Fibroblast of skin of left quadriceps (primary cell): ENCODE data around the gene PALD1.

ENCODE experiments used
- DNase-seq, 2 experiments: peaks; one replicate each; pipeline ENCODE4 v3.0.0-alpha.2; 2013; ENCODE audit warnings: low read depth in 2 of 2

PALD1 gene

GRCh38 chr10:70555371-70555770 lies 76.8 kb downstream of the PALD1 start:
- DNase-seq, result no peak

GRCh38 chr10:70557086-70557845 lies 78.7 kb downstream of the PALD1 start:
- DNase-seq, result no peak

GRCh38 chr10:70557876-70558275 lies 79.3 kb downstream of the PALD1 start:
- no peak for DNase-seq

GRCh38 chr10:70558295-70558694 lies 79.7 kb downstream of the PALD1 start:
- DNase-seq, result no peak

GRCh38 chr10:70558871-70559810 lies 80.6 kb downstream of the PALD1 start:
- no peak for DNase-seq

GRCh38 chr10:70559861-70560260 lies 81.3 kb downstream of the PALD1 start:
- DNase-seq, result no peak

GRCh38 chr10:70560511-70560941 lies 82.0 kb downstream of the PALD1 start:
- no peak for DNase-seq

GRCh38 chr10:70561070-70561469 lies 82.5 kb downstream of the PALD1 start:
- DNase-seq, result peak in 1 of 2 experiments; percentile 46

- DNase-seq, result no peak
These were observed 83.0 kb downstream of the PALD1 start for GRCh38 chr10:70561558-70561957.

- no peak for DNase-seq
These were observed 83.6 kb downstream of the PALD1 start for GRCh38 chr10:70562036-70562755.

GRCh38 chr10:70563230-70563629 lies 84.7 kb downstream of the PALD1 start:
- no peak for DNase-seq

GRCh38 chr10:70564113-70564725 lies 85.7 kb downstream of the PALD1 start:
- DNase-seq, result no peak

GRCh38 chr10:70564901-70565351 lies 86.4 kb downstream of the PALD1 start:
- DNase-seq, result no peak

GRCh38 chr10:70565556-70566514 lies 87.3 kb downstream of the PALD1 start:
- DNase-seq, result no peak

GRCh38 chr10:70566515-70567290 lies 88.1 kb downstream of the PALD1 start:
- DNase-seq, result no peak

GRCh38 chr10:70567603-70568002 lies 89.0 kb downstream of the PALD1 start:
- DNase-seq, result no peak

- no peak for DNase-seq
These were observed 89.5 kb downstream of the PALD1 start for GRCh38 chr10:70568113-70568512.

- no peak for DNase-seq
These were observed 90.4 kb downstream of the PALD1 start for GRCh38 chr10:70568781-70569495.

GRCh38 chr10:70571236-70571635 lies 92.7 kb downstream of the PALD1 start:
- no peak for DNase-seq
